K562 (cell line): ENCODE data around the gene LRRC74B. TPM values are rescaled to one million over a fixed set of nuclear protein-coding genes. Genes with fewer than 3 reads are reported as not detected.
A peak's percentile ranks its signal among the peaks of the same experiment; 100 is the strongest.

Source experiments
- ARID4B ChIP-seq: sonication (generic); formaldehyde crosslinking; IDR thresholded peaks from 2 replicates; pipeline ENCODE4 v1.8.0; 2022; ENCODE audit warnings: mild to moderate bottlenecking, missing genetic modification reagents
- FUS ChIP-seq: fragments of 200-400 bp; formaldehyde crosslinking; optimal IDR thresholded peaks from 2 replicates; pipeline ENCODE3; 2017; ENCODE audit warnings: low read depth, low read length
- HMGXB4 ChIP-seq: sonication (generic); formaldehyde crosslinking; IDR thresholded peaks from 2 replicates; pipeline ENCODE4 v1.8.1; 2023; ENCODE audit warnings: mild to moderate bottlenecking, missing genetic modification reagents
- JUN ChIP-seq, 2 experiments: sonication (generic) in 1 of 2; formaldehyde crosslinking in 1 of 2; IDR thresholded peaks; 2 replicates each; pipeline versions ENCODE4 v1.6.1 to v1.8.0; 2012 to 2022; ENCODE audit warnings: borderline replicate concordance in 2 of 2, mild to moderate bottlenecking in 2 of 2, improper control_type of control experiment in 1 of 2, low read depth in 1 of 2, low read length in 1 of 2, missing genetic modification reagents in 1 of 2
- KLF10 ChIP-seq: fragments of 250-450 bp; sonication (Bioruptor Pico); IDR thresholded peaks from 2 replicates; pipeline ENCODE4 v1.6.1; 2021; ENCODE audit warnings: matching md5 sums
- NR1H2 ChIP-seq: sonication (generic); formaldehyde crosslinking; IDR thresholded peaks from 2 replicates; pipeline ENCODE4 v1.4.0; 2020; ENCODE audit warnings: mild to moderate bottlenecking, missing genetic modification reagents
- PYGO2 ChIP-seq: fragments of 450-650 bp; IDR thresholded peaks from 2 replicates; pipeline ENCODE4 v1.6.1; 2016; ENCODE audit warnings: mild to moderate bottlenecking, missing genetic modification characterization, moderate library complexity, missing compliant biosample characterization
- SIN3B ChIP-seq: fragments of 450-650 bp; IDR thresholded peaks from 2 replicates; pipeline ENCODE4 v1.6.1; 2017; ENCODE audit warnings: low read depth, mild to moderate bottlenecking, moderate library complexity
- SPI1 ChIP-seq: IDR thresholded peaks from 2 replicates; pipeline ENCODE4 v1.6.1; 2011; ENCODE audit warnings: low read depth, low read length, control low read depth, borderline replicate concordance
- polyA plus RNA-seq, 8 experiments: library from polyadenylated mRNA; depleted of rRNA in 4 of 8; stranded (reverse) in 5 of 8; unstranded in 3 of 8; fragments of >200 nt; fragmentation: Nextera tagmentation in 2 of 8; fragmentation: Illumina TruSeq in 1 of 8; extraction: Ambion mirVana in 2 of 8; extraction: Trizol in 1 of 8; gene quantifications; 2 replicates each; pipeline versions ENCODE4 v1.2.1 to v1.2.3, GENCODE V29; 2011 to 2014; ENCODE audit warnings: inconsistent platforms in 1 of 8, missing spikeins in 1 of 8
- total RNA-seq, 7 experiments: library from RNA; depleted of rRNA in 6 of 7; stranded (reverse); fragments of >200 nt in 6 of 7; fragmentation: Illumina TruSeq in 2 of 7; extraction: Trizol in 2 of 7; gene quantifications; 2 replicates each; pipeline versions ENCODE4 v1.2.1 to v1.2.3, GENCODE V29; 2011 to 2021; ENCODE audit warnings: low replicate concordance in 1 of 7
- TF ChIP-seq, protein P1 (sequence below): fragments of 200-600 bp; sonication (generic); IDR thresholded peaks from one replicate; pipeline ENCODE4 v1.6.1; 2012; ENCODE audit warnings: mild to moderate bottlenecking, low read depth, low read length, inconsistent platforms

Gene LRRC74B
- total and polyA plus RNA-seq, 9 of the 15 experiments (the other 6 are each of a cell fraction or from before 2014, with no cell fraction given), result not detected

- TF ChIP-seq JUN (IDR thresholded peaks at IDR 0.05; ENCODE audit: borderline replicate concordance, low read depth, low read length), result no peak
- TF ChIP-seq JUN (CRISPR knock-in tag; IDR thresholded peaks at IDR 0.05; ENCODE audit: borderline replicate concordance), result peak; percentile 42; the same call in 1 of the 2 replicates
- no peak for TF ChIP-seq NR1H2
- TF ChIP-seq SPI1, result no peak
- TF ChIP-seq, protein P1, sequence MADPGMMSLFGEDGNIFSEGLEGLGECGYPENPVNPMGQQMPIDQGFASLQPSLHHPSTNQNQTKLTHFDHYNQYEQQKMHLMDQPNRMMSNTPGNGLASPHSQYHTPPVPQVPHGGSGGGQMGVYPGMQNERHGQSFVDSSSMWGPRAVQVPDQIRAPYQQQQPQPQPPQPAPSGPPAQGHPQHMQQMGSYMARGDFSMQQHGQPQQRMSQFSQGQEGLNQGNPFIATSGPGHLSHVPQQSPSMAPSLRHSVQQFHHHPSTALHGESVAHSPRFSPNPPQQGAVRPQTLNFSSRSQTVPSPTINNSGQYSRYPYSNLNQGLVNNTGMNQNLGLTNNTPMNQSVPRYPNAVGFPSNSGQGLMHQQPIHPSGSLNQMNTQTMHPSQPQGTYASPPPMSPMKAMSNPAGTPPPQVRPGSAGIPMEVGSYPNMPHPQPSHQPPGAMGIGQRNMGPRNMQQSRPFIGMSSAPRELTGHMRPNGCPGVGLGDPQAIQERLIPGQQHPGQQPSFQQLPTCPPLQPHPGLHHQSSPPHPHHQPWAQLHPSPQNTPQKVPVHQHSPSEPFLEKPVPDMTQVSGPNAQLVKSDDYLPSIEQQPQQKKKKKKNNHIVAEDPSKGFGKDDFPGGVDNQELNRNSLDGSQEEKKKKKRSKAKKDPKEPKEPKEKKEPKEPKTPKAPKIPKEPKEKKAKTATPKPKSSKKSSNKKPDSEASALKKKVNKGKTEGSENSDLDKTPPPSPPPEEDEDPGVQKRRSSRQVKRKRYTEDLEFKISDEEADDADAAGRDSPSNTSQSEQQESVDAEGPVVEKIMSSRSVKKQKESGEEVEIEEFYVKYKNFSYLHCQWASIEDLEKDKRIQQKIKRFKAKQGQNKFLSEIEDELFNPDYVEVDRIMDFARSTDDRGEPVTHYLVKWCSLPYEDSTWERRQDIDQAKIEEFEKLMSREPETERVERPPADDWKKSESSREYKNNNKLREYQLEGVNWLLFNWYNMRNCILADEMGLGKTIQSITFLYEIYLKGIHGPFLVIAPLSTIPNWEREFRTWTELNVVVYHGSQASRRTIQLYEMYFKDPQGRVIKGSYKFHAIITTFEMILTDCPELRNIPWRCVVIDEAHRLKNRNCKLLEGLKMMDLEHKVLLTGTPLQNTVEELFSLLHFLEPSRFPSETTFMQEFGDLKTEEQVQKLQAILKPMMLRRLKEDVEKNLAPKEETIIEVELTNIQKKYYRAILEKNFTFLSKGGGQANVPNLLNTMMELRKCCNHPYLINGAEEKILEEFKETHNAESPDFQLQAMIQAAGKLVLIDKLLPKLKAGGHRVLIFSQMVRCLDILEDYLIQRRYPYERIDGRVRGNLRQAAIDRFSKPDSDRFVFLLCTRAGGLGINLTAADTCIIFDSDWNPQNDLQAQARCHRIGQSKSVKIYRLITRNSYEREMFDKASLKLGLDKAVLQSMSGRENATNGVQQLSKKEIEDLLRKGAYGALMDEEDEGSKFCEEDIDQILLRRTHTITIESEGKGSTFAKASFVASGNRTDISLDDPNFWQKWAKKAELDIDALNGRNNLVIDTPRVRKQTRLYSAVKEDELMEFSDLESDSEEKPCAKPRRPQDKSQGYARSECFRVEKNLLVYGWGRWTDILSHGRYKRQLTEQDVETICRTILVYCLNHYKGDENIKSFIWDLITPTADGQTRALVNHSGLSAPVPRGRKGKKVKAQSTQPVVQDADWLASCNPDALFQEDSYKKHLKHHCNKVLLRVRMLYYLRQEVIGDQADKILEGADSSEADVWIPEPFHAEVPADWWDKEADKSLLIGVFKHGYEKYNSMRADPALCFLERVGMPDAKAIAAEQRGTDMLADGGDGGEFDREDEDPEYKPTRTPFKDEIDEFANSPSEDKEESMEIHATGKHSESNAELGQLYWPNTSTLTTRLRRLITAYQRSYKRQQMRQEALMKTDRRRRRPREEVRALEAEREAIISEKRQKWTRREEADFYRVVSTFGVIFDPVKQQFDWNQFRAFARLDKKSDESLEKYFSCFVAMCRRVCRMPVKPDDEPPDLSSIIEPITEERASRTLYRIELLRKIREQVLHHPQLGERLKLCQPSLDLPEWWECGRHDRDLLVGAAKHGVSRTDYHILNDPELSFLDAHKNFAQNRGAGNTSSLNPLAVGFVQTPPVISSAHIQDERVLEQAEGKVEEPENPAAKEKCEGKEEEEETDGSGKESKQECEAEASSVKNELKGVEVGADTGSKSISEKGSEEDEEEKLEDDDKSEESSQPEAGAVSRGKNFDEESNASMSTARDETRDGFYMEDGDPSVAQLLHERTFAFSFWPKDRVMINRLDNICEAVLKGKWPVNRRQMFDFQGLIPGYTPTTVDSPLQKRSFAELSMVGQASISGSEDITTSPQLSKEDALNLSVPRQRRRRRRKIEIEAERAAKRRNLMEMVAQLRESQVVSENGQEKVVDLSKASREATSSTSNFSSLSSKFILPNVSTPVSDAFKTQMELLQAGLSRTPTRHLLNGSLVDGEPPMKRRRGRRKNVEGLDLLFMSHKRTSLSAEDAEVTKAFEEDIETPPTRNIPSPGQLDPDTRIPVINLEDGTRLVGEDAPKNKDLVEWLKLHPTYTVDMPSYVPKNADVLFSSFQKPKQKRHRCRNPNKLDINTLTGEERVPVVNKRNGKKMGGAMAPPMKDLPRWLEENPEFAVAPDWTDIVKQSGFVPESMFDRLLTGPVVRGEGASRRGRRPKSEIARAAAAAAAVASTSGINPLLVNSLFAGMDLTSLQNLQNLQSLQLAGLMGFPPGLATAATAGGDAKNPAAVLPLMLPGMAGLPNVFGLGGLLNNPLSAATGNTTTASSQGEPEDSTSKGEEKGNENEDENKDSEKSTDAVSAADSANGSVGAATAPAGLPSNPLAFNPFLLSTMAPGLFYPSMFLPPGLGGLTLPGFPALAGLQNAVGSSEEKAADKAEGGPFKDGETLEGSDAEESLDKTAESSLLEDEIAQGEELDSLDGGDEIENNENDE, result no peak
- no peak for TF ChIP-seq HMGXB4 (CRISPR knock-in tag)
- no peak for TF ChIP-seq FUS
- TF ChIP-seq KLF10, result no peak
- TF ChIP-seq PYGO2 (tag), result no peak
- TF ChIP-seq ARID4B, result no peak
- TF ChIP-seq SIN3B, result no peak
Observed at GRCh38 chr22:21029486-21030025, 16.2 kb upstream of the LRRC74B start (continued).
